Stimulated activated CD4-positive, alpha-beta T cell treated with anti-CD3 and anti-CD28 coated beads, Interleukin-4, amount 100 ng/mL, for 1 hour (primary cell): ENCODE measurements around the gene PHF2.
A peak's percentile ranks its signal among the peaks of the same experiment; 100 is the strongest.

Experiments used
- DNase-seq: peaks from one replicate; pipeline ENCODE4 v3.0.0-alpha.2; 2020

The PHF2 gene

GRCh38 chr9:93682155-93682968 is 106.0 kb downstream of the PHF2 start:
- peak; percentile 67 for DNase-seq

DNA sequence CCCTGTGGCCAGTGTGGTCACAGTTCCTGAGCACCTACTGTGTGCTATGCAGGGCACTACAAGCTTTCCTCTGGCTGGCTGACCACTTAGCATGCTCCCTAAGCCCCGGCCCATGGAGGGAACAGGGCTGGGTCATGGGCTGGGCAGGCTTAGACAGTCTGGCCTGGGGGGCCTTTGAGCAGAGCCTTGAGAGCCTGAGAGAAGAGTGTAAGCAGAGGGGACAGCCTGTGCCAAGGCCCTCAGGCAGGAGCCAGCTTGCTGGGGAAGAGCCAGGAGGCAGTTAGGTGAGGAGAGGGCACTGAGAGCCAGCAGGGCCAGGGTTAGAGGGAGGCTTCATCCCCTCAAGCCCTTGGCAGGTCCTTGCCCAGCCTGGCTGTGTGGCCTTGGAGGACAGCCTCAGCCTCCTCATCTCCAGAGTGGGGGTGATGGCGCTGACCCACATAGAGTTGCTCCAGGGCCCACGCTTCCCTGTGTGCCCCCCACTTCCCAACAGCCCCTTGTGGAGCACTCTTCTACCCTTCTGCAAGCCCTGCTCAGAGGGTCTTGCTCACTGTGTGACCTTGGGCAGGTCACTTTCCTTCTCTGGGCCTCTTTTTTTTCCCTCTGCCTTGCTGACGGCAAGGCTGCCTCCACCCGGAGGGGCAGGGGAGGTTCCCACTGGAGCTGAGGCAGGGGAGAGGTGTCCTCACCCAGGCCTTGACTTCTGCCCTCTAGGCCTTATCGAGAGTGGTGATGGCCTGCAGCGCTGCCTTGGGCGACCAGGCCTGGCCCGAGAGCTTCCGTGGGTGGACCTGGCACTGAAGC is 107.1 kb downstream of the PHF2 start:
- no peak for DNase-seq

DNA sequence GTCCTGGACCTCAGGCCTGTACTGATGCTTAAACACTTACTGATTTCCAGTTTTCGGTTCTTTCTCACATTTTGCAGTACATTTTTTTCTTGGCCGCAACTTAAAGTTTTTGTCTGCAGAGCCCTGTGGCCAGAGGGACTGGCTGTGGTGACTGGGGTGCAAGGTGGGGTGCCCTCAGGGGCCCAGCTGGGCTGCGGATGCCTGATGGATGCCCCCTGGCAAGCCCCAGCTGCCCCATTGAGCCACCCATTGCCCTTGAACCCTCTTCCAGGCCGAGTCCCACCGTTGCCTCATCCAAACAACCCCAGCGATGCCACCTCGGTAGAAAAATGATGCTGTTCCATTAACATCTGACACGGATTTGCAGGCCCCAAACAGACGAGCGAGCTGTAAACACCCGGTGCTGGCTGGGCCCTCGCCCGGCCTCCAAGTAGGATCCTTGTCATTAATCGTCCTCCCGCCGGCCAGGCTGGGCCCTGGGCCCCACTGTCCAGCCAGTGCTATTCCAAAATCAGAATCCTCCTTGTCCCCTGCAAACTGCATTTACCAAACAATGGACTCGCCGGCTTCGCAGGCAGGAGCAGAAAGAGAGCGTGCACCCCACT is 107.9 kb downstream of the PHF2 start:
- DNase-seq = no peak

DNA sequence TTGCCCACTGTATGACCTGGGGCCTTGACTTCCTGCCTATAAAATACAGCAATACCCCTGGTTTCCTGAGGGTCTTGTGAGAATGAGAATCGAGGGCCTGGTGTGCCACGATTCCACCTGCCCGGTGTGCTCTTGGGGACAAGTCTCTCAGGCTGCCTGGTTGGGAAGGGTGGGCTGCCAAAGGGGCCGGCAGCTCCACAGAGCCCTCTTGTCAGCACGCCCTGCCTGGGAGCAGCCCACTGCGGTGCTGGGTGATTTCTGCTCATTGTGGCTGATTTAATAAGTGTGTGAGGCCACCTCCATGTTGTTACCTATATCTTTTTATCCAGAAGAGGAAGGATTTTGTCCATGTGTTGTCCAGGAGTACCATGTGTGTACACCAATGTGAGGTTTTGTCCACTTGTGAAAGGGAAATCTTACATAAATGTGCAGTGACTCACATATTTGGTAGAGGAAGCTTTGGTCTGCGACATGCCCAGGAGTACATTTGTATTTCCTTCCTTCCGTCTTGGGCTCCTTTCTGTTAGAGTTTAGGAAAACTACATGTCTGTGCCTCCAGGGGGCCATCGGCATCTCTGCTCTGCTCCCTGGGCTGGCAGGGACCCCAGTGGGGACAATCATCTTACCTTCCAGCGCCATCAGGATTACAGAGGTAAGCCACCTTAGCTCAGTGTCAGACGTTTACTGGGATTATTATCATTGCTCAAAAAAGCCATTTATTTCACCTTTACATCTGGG is 108.6 kb downstream of the PHF2 start:
- DNase-seq = no peak

DNA sequence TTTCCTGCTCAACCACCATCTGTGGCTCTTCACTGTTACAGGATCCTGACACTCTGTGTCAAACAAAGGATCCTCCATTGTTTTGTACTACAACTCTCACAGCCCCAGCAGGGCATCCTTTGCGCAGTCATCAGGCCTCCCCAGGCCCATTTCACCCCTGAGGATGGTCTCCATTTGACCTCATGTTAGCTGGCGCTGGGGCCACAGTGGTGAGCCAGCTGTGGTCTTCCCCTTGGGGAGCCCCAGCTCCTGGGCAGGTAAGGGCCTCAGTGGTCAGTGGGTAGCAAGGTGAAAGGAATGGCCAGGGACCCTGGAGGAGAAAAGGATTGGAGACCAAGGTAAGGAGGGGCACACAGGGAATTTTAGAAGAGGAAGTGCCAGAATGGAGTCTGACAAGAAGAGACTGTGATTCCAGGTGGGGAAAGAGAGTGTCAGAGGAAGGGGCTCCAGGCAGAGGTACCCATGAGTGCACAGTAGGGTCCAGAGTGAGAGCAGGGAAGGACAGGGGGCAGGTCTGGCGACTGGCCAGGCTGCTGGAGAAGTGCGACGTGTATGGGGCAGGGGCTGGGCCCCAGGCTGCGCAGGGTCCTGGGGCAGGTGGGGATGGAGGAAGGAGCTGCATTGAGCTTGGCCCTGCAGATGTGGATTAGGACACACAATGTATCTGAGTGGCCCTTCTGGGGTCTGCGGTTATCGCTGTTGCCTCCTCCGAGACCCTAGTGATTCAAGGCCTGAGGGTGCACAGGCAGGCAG is 109.9 kb downstream of the PHF2 start:
- no peak for DNase-seq

- DNase-seq = no peak
Measured at GRCh38 chr9:93686880-93687236, 110.5 kb downstream of the PHF2 start.

DNA sequence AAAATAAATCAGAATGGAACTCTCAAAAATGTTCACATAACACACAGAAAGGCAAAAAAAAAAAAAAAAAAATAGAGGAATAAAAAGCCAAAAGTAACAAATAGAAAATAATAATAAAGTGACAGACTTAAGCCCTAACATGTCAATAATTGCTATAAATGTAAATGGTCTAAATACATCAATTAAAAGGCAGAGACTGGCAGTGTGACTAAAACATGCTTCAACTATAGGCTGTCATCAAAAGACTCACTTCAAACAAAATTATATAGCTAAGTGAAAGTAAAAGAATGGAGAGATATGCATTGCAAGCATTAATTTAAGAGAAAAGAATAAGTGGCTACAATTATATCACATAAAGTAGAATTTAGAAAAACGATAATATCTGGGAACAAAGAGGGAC is 114.2 kb downstream of the PHF2 start:
- DNase-seq = no peak

GRCh38 chr9:93693129-93693528 is 116.7 kb downstream of the PHF2 start:
- DNase-seq = no peak

DNA sequence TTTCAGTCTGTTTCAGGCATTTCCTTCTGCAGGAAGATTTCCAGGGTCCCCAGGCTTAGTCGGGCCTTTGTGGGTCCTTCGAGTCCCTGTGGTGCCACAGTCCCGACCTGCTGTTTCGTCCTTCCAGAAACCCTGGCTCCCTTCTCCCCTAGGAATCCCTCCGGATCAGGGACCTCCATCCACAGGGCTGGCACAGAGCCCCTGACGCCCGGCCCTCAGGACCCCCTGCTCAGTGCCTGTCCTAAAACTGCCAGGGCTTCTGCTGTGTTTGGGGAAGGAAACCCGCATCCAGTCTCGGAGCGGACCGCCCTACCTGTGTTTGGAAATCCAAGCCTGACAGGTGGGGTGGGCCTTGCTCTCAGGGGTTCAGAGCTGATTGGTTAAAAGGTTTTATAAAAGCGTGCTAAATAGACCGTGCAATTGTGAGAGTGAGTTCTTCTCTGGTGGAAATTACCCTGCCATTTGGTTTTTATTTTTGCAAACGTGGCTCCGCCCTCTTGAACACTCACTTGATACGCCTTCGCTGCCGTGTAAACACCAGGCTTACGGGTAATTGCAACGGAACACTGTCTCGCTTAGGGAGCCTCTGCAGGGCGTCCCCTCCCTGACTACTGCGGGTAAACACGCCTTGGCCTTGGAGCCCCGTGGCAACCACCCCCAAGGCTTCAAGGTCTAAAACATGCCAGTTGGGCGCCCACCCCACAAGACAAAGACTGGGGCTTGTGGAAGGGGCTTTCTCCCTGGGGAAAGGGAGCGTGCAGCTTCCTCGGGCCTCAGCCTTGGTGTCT is 121.2 kb downstream of the PHF2 start:
- no peak for DNase-seq

- DNase-seq = no peak
Measured at GRCh38 chr9:93698140-93698908, 121.9 kb downstream of the PHF2 start.

- DNase-seq = no peak
Measured at GRCh38 chr9:93699650-93700049, 123.3 kb downstream of the PHF2 start.

DNA sequence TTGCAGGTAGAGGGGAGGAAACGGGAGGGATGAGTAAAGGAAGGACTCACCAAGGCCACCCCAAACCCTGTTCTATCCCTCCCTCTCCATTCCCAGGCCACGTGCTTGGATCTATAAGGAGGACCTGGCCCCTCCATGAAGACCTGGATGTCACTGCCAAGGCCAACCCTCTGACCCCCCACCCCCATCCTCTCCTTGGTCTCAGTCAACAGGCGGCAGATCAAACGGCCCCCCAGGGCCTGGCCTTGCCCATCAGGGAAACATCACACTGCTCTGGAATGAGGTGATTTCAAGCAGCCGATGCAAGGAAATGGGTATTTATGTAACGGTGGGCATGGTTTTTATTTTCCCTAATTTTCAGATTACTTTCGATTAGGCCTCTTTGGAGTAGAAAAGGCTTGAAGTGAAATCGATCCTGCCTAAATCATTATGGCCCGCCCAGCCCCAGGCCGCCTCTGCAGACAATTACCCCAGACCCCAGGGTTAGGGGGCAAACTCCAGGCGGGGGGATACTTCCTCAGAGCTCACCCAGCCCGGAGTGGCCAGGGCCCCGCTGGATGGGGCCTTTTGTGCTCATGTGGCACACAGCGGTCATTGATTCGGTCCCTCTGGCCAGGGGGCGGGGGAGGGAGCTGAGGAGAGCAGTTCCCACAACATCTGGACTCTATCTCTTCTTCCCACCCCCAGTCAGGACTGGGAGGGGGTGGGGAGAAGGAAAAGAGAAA is 125.3 kb downstream of the PHF2 start:
- DNase-seq = no peak

DNA sequence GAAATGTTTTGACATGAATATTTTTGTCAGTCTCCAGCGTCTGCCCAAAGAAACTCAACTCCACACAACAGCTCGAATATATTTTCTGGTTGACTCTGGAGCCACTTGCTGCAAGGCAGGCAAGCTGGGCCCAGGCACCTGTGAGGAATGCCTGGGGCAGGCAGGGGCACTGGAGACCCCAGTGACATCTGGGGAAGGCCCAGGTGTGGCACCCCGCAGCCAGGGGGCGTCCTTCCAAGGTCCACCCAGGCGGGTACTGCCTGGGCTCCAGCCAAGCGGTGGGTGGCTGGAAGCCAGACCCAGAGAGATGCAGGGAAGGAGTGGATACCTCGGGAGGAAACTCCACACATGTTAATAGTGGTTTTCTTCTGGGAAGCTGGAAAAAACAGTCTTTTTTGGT is 125.9 kb downstream of the PHF2 start:
- DNase-seq = no peak

DNA sequence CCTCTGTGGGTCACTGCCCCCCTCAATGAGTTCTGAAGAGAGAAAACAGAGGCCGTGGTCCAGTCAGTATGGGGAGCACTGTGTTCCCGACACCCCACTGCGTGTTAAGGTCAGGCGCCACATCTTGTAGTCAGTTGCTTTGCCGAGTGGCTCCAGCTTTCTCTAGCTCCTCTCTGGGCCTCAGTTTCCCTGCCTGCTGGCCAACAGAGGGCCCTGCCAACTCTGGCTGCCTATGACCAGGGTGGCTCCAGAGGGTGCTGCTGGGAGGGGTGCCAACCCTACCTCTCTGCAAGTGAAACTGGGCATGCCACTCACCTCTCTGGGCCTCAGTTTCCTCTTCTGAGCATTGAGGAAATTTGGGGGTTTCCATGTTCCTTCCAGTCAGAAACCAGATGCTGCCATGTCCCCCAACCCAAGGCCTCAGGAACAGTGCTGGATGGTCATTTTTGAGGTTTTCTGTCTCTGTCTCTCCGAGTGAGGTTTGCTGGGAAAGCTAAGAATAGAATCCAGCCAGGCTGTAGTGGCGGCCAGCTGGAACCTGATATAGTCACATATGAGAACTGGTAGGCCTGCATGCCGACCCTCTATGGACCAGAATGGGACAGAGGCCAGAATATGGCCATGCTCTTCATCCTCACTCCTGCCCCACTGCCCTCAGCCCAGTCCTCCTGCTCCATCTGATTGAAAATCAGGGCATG is 132.1 kb downstream of the PHF2 start:
- DNase-seq = no peak

DNA sequence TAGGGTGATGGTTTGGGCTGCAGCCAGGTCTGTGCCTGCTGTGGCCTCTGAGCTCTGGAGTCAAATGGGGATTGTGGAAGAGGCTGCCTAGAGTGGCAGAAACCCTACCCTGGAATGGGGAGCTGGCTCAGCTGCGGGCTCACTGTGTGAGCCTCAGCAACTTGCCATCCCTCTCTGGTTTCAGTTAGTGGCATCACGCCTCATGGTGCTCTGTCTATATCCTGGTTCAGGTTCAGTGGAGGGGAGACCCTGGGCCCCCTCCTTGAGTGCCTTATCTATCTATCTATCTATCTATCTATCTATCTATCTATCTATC is 132.6 kb downstream of the PHF2 start:
- DNase-seq = no peak

- DNase-seq = no peak
Measured at GRCh38 chr9:93709600-93710369, 133.4 kb downstream of the PHF2 start.

DNA sequence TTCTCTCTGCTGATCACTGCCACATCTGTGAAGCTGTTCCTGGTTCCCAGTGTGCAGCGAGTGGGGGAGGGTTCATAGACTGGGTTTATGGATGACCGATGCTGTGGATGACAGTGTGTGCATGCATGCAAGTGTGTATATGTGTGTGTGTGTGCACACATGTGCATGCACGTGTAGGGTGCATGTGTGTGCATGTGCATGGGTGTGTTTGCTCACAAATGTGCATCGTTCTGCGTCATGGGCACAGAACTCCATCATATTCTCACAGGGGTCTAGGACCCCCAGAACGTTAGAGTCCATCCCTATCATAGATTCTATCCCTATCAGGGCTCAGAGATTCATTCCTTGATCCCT is 134.0 kb downstream of the PHF2 start:
- no peak for DNase-seq

DNA sequence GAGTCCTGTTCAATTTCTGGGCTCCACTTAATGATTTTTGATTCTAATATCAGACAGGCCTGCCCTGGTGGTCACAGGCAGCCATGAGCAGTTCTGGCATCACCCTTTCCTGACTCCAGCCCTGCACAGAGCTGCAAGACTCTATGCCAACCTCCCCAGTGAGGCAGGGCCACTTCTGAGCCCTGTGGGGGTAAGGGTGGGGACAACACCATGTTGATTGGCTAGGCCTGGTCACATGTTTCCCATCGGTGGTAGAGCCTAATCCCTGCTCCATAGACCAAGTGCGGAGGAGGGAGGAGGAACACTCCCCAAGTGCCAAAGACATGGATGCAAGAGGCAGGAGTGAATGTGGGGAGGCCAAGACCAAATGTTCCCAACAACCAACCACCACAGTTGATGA is 134.6 kb downstream of the PHF2 start:
- DNase-seq = no peak

- no peak for DNase-seq
Measured at GRCh38 chr9:93712896-93713295, 136.5 kb downstream of the PHF2 start.
